NCI-H460 (cell line): ENCODE results near the gene PTX3. TPM values are rescaled to one million over a fixed set of nuclear protein-coding genes. Genes with fewer than 3 reads are reported as not detected.

ENCODE experiments used
- DNase-seq: peaks from one replicate; pipeline ENCODE4 v3.0.0-alpha.2; 2016; ENCODE audit warnings: low read depth; ENCODE audit errors: extremely low read depth
- total RNA-seq: library from RNA; depleted of rRNA; stranded (reverse); fragments of >200 nt; shearing (Covaris generic); gene quantifications from 2 replicates; pipeline ENCODE4 v1.2.3, GENCODE V29; 2014

Gene PTX3
- total RNA-seq, 1 experiment from 2014 or later = 23.8 TPM

- DNase-seq = no peak
Measured at GRCh38 chr3:157420606-157421130, 16.0 kb upstream of the PTX3 start.

- DNase-seq = no peak
Measured at GRCh38 chr3:157423337-157423736, 13.3 kb upstream of the PTX3 start.

GRCh38 chr3:157427901-157428300 lies 8.7 kb upstream of the PTX3 start:
- no peak for DNase-seq

- DNase-seq = no peak
Measured at GRCh38 chr3:157428853-157429252, 7.8 kb upstream of the PTX3 start.

- no peak for DNase-seq
Measured at GRCh38 chr3:157429708-157430107, 6.9 kb upstream of the PTX3 start.

- no peak for DNase-seq
Measured at GRCh38 chr3:157438194-157438730, 1.6 kb downstream of the PTX3 start.

GRCh38 chr3:157441102-157441624 lies 4.5 kb downstream of the PTX3 start:
- DNase-seq = no peak

- DNase-seq = no peak
Measured at GRCh38 chr3:157442729-157443128, 6.1 kb downstream of the PTX3 start.

GRCh38 chr3:157443905-157444796 lies 7.5 kb downstream of the PTX3 start:
- no peak for DNase-seq

GRCh38 chr3:157444797-157445184 lies 8.1 kb downstream of the PTX3 start:
- no peak for DNase-seq

- peak; percentile 60 for DNase-seq
Measured at GRCh38 chr3:157445857-157446256, 9.2 kb downstream of the PTX3 start.

GRCh38 chr3:157447026-157447694 lies 10.5 kb downstream of the PTX3 start:
- DNase-seq = no peak

- no peak for DNase-seq
Measured at GRCh38 chr3:157452097-157452496, 15.4 kb downstream of the PTX3 start.

GRCh38 chr3:157453824-157454223 lies 17.2 kb downstream of the PTX3 start:
- DNase-seq = no peak

GRCh38 chr3:157459706-157460105 lies 23.1 kb downstream of the PTX3 start:
- DNase-seq = no peak

- DNase-seq = no peak
Measured at GRCh38 chr3:157460253-157460652, 23.6 kb downstream of the PTX3 start.

GRCh38 chr3:157463816-157464215 lies 27.2 kb downstream of the PTX3 start:
- DNase-seq = no peak

- no peak for DNase-seq
Measured at GRCh38 chr3:157464321-157464720, 27.7 kb downstream of the PTX3 start.

GRCh38 chr3:157465741-157466140 lies 29.1 kb downstream of the PTX3 start:
- DNase-seq = no peak

- DNase-seq = no peak
Measured at GRCh38 chr3:157467200-157467599, 30.6 kb downstream of the PTX3 start.

- no peak for DNase-seq
Measured at GRCh38 chr3:157469561-157470294, 33.1 kb downstream of the PTX3 start.
